Stimulated activated effector memory CD8-positive, alpha-beta T cell treated with anti-CD3 and anti-CD28 coated beads, Interleukin-12 subunit alpha, Interleukin-12 subunit beta, amount 100 ng/mL, for 72 hours (primary cell): Measurements from ENCODE around the gene STAP2.
"Not testable (repeated sequence)": the region's sequence is repeated elsewhere in the genome, so short reads cannot be mapped to it uniquely, and the experiment has no call there.

Source experiments
- ATAC-seq: fragments of 150-1000 bp; cut with Tn5 transposase; 2 replicates; pipeline ENCODE4 v1.10.0; 2021
- DNase-seq, 2 donors: peaks; one replicate each; pipeline ENCODE4 v3.0.0; 2021 to 2022; ENCODE audit warnings: low spot score in 2 of 2
- H3K27ac Mint-ChIP-seq: one replicate; pipeline ENCODE4 v1.8.0; 2022; ENCODE audit warnings: mild to moderate bottlenecking, mixed read lengths
- H3K36me3 Mint-ChIP-seq: one replicate; pipeline ENCODE4 v1.8.0; 2022; ENCODE audit warnings: mild to moderate bottlenecking, mixed read lengths
- H3K4me1 Mint-ChIP-seq: one replicate; pipeline ENCODE4 v1.8.0; 2022; ENCODE audit warnings: mixed read lengths
- H3K4me3 Mint-ChIP-seq: one replicate; pipeline ENCODE4 v1.8.0; 2022; ENCODE audit warnings: mild to moderate bottlenecking, mixed read lengths
- H3K9me3 Mint-ChIP-seq: one replicate; pipeline ENCODE4 v1.8.0; 2022; ENCODE audit warnings: mixed read lengths

STAP2 gene

DNA sequence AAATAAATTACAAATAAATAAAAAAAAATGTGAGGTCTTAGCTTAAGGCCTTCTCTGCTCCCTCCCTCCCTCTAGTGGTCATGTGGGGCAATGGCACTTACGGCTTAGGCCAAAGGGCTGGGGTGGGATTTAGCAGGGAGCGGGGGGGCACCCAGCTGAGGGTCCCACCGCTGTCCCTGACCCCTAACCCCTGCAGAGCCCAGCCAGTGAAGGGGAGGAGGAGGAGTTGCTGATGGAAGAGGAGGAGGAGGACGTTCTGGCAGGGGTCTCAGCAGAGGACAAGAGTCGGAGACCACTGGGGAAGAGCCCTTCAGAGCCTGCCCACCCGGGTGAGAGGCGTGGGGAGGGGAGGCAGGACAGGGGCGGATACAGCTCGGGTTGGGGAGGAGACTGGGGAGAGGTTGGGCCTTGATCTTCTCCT is 14.1 kb upstream of the STAP2 start:
- Mint-ChIP-seq H3K36me3 (peaks cover 71% of the 10 kb centered on the region), H3K4me1 (no peaks in the 10 kb centered on the region), H3K9me3 (no peaks in the 10 kb centered on the region), H3K4me3 (no peak overlapping the region), H3K27ac (peak overlapping the region; percentile 71)
- DNase-seq: peak; percentile 36 to 76
- ATAC-seq: peak; percentile 61

DNA sequence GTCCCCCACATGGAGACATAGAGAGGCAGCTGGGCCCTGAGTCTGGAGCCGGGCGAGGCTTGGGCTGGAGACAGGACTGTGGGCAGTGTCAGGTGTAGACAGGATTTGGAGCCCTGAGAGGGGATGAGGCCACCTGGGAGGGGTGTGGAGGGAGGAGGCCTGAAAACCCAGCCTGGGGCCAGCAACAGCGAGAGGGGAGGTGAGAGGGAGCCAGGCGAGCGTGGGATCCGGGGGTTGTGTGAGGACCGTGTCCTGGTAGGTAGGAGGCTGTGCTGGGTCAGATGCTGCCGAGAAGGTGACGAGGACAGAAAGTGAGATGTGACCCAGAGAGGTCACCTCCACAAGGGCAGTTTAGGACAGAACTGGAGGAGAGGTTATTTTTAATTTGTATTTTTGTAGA is 12.1 kb upstream of the STAP2 start:
- Mint-ChIP-seq H3K27ac (peak overlapping the region; percentile 85), H3K36me3 (peaks cover 65% of the 10 kb centered on the region), H3K4me3 (no peak overlapping the region), H3K9me3 (no peaks in the 10 kb centered on the region), H3K4me1 (peaks cover 5% of the 10 kb centered on the region)
- DNase-seq (no peak), ATAC-seq (no peak)

DNA sequence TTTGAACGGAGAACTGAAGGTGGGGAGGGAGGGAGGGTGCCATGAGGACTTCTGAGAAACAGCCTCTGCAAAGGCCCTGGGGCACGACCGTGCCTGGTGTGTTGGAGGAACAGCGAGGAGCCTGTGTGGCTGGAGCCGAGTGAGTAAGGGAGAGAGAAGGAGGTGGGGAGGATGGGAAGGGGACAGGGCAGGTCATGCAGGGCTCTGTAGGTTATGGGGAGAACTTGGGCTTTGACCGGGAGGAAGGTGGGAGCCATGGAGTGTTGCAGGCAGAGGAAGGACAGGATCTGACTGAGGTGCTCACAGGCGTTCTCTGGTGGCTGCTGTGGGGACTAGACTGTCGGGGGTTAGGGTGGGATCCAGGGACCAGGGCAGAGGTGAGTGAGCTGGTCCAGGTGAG is 11.5 kb upstream of the STAP2 start:
- Mint-ChIP-seq H3K27ac (peak overlapping the region; percentile 85), H3K9me3 (no peaks in the 10 kb centered on the region), H3K4me3 (no peak overlapping the region), H3K4me1 (peaks cover 11% of the 10 kb centered on the region), H3K36me3 (peaks cover 60% of the 10 kb centered on the region)
- no peak for ATAC-seq
- DNase-seq: no peak

DNA sequence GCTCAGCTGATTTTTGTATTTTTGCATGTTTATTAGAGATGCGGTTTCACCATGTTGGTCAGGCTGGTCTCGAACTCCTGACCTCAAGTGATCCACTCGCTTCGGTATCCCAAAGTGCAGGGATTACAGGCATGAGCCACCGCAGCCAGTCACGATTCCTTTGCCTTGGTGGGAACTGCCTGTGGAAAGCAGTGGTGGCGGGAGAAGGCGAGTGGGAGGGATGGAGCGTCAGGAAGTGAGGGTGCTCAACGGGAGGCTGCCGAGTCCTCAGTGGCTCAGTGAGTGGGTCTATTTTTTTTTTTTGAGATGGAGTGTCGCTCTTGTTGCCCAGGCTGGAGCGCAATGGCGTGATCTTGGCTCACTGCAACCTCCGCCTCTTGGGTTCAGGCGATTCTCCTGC is 10.6 kb upstream of the STAP2 start:
- H3K27ac Mint-ChIP-seq, DNase-seq, H3K9me3 Mint-ChIP-seq, H3K4me3 Mint-ChIP-seq, ATAC-seq: not testable (repeated sequence)
- peaks cover 12% of the 10 kb centered on the region for H3K4me1 Mint-ChIP-seq
- H3K36me3 Mint-ChIP-seq: peaks cover 54% of the 10 kb centered on the region

DNA sequence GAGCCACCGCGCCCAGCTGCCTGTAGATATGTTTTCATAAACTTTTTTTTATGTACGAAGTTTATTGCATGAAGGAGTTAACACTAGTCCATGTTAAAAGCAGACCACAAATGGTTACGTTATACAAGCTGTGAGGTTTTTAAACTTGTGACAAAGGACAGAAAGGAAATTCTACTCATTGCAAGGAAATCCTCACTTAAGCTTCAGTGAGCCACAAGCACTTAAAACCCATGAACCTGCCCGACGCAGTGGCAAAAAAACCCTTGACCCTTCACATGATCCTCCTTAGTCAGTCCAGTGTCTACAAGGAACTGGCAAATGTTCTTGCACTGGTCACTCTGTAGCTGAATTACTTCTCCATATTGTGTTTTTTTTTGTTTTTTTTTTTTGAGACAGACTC is 8.9 kb upstream of the STAP2 start:
- ATAC-seq (no peak), DNase-seq (no peak)
- Mint-ChIP-seq H3K36me3 (peaks cover 50% of the 10 kb centered on the region), H3K27ac (no peak overlapping the region), H3K4me3 (no peak overlapping the region), H3K4me1 (peaks cover 18% of the 10 kb centered on the region), H3K9me3 (no peaks in the 10 kb centered on the region)

DNA sequence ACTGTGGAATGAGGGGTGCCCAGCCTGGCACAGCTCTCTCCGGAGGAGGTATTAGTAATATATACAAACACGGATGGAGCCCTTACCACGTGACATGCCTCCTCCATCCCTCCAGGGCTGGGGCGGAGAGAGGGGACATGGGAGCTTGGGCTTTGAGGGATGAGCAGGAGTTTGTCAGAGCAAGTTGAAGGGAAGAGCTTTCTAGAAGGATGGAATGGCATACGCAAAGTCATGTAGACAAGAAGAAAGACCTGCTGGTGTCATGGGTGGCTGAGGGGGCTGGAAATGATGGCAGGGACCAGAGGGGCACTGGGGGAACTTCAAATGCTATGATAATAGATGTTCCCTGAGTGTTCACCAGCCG is 7.4 kb upstream of the STAP2 start:
- Mint-ChIP-seq H3K9me3 (no peaks in the 10 kb centered on the region), H3K4me3 (no peak overlapping the region), H3K4me1 (peaks cover 26% of the 10 kb centered on the region), H3K27ac (no peak overlapping the region), H3K36me3 (peaks cover 42% of the 10 kb centered on the region)
- ATAC-seq (no peak), DNase-seq (no peak)

DNA sequence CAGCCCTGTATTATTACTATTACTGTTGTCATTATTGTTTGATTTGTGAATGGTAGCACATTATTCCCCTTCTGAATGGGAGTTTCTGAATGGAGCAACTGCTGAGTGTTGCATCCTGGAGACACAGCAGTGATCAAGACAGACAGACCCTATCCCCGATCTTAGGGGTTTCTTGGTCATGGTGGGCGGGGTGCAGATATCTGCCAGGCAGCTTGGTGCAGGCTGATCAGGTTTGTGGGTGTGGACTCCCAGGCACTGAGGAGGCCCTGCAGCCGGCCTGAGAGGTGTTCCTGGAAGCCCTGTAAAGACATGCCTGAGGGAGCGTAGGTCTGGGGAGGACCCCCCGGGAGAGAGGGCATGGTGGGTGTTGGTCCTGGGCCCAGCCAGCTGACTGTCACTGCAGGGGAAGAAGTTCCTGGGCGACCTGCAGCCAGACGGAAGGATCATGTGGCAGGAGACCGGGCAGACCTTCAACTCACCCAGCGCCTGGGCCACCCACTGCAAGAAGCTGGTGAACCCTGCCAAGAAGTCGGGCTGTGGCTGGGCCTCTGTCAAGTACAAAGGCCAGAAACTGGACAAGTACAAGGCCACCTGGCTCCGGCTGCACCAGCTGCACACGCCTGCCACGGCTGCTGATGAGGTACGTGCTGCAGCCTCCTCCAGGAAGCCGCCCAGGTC is 6.9 kb upstream of the STAP2 start:
- Mint-ChIP-seq H3K9me3 (no peaks in the 10 kb centered on the region), H3K4me3 (peak overlapping the region; percentile 19), H3K27ac (no peak overlapping the region), H3K4me1 (peaks cover 26% of the 10 kb centered on the region), H3K36me3 (peaks cover 42% of the 10 kb centered on the region)
- no peak for ATAC-seq
- DNase-seq: no peak

DNA sequence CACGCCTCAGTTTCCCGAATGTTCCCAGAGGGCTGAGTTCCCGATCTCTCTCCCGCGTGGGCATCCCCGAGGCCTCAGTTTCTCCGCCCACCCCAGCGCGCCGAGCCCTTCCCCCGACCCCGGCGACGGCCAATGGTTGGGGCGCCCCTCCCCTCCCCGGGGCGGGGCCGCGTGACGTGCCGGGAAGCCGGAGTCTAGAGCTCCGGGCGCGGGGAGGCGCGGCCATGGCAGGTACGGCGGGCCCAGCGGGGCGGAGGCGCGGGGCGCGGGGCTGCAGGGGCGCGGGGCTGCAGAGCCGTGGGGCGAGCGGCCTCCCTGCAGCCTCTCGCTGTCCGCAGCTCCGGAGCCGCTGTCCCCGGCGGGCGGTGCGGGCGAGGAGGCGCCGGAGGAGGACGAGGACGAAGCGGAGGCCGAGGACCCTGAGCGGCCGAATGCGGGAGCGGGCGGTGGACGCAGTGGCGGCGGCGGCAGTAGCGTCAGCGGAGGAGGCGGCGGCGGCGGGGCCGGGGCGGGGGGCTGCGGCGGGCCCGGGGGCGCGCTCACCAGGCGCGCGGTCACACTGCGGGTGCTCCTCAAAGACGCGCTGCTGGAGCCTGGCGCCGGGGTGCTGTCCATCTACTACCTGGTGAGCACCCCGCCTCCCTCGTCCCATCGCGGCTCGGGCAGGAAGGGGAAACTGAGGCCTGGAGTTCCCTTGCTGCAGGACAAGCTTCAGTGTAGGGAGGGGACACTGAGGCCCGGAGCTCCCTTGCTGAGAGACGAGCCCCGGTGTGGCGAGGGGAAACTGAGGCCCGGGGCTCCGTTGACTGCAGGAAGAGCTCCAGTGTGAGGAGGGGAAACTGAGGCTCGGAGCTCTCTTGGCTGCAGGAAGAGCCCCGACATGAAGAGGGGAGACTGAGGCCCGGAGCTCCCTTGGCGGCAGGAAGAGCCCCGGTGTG is 5.0 kb upstream of the STAP2 start, which contains the start of gene MPND:
TSS of gene MPND (plus strand) at position 193 of the 938 bp plus-strand sequence. CDS start at position 225, 32 bp downstream.
- peaks cover 36% of the 10 kb centered on the region for H3K4me1 Mint-ChIP-seq
- peaks cover 33% of the 10 kb centered on the region for H3K36me3 Mint-ChIP-seq
- H3K9me3 Mint-ChIP-seq: no peaks in the 10 kb centered on the region
- H3K27ac Mint-ChIP-seq: peak within 1 kb of the TSS; percentile 56
- DNase-seq: peak in 1 of 2 donors; percentile 93
- H3K4me3 Mint-ChIP-seq: peak within 1 kb of the TSS; percentile 89
- peak; percentile 85 for ATAC-seq

DNA sequence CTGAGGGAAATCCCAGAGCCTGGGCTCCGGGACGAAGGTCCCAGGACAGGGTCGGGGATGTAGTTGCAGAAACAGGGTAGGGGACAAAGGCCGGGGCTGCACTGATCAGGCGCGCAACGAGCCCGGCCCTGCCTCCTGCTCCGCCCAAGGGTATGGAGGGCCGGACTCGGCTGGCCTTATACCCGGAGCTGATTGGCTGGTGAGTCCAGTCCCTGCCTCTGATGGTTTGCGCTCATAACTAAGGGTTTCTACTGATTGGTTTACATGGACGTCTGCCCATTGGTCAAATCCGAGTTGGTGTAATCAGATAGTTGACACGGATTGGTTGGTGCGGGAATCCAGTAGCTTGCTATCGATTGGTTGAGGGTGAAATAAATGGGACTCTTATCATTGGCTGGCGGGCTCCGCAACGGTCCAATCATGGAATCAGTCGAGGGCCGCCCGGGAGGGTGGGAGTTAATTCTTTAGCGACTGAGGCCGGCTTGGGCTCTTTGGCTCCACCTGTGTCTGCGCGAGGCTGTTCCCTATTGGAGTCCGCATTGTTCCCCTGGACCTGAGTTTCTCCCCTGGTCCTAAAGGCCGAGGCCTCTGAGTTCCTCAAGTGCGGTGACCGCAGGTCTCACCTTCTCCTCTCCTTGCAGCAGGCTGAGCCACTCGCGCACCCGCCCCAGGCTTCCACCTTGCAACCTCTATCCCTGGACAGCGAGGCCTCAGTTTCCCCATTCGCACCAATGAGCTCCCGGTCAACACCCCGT is 4.2 kb upstream of the STAP2 start:
- Mint-ChIP-seq H3K36me3 (peaks cover 24% of the 10 kb centered on the region), H3K9me3 (no peaks in the 10 kb centered on the region)

DNA sequence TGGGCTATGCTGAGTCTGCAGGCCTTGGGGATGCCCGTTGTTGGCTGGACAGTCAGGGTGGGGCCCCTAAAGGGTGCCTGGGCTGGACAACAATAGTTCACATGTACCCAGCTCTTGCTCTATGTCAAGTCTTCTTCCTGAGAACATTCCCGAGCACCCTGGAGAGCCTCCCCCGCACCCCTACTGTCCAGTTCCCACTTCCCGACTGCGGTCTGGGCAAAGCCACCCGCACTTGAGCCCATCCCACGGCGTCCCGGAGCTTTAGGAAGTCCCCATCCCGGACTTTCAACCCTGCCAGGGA is 3.6 kb upstream of the STAP2 start:
- DNase-seq: no peak
- Mint-ChIP-seq H3K4me1 (peaks cover 47% of the 10 kb centered on the region), H3K4me3 (peak overlapping the region; percentile 89), H3K36me3 (peaks cover 19% of the 10 kb centered on the region), H3K9me3 (no peaks in the 10 kb centered on the region), H3K27ac (peak overlapping the region; percentile 56)
- ATAC-seq: no peak

More for the DNA sequence above, 4.2 kb upstream of the STAP2 start:
- peak; percentile 92 for ATAC-seq
- H3K4me3 Mint-ChIP-seq: peak overlapping the region; percentile 89
- peak overlapping the region; percentile 56 for H3K27ac Mint-ChIP-seq
- peaks cover 44% of the 10 kb centered on the region for H3K4me1 Mint-ChIP-seq
- peak; percentile 76 to 96 for DNase-seq

DNA sequence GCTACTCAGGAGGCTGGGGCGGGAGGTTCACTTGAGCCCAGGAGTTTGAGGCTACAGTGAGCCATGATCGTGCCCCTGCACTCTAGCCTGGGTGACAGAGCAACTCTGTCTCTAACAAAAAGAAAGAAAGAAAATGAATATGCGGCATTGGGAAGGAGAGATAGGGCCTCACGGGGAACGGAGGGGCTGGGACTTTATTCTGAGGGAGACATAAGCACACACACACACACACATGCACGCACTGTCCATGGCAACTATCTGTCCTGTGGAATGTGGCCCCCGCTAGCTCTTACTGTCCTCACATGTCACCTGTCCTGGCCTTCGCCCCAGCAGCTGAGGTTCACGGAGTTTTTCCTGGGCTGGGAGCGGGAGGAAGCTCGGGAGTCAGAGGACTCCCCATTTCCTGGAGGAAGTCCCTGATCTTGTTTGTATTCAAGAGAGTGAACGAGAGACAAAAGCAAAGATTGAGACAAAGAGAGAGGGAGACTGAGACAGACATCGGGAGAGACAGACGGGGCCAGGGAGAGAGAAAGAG is 654 bp downstream of the STAP2 start:
- no peak for DNase-seq
- peaks cover 6% of the 10 kb centered on the region for H3K36me3 Mint-ChIP-seq

DNA sequence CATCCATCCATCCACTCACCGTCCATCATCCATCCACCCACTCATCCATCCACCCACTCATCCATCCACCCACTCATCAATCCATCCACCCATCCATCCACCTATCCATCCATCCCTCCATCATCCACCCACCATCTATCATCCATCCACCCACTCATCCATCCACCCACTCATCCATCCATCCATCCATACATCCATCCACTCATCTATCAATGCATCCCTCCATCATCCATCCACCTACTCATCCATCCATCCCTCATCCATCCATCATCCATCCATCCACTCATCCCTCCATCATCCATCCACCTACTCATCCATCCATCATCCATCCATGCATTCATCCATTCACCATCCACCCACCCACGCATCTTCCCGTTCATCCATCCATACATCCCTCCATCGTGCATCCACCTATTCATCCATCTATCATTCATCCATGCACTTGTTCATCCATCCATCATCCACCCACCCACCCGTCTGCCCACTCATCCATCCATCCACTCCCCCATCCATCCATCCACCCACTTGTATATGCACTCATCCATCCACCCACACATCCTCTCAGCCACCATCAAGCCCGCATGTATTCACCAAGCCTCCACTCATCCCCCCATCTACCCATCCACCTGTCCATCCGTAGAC is 3.6 kb downstream of the STAP2 start:
- no peaks in the 10 kb centered on the region for H3K36me3 Mint-ChIP-seq
- peaks cover 21% of the 10 kb centered on the region for H3K4me1 Mint-ChIP-seq
- H3K27ac Mint-ChIP-seq: no peak overlapping the region
- H3K4me3 Mint-ChIP-seq: no peak overlapping the region
- H3K9me3 Mint-ChIP-seq: peaks cover 6% of the 10 kb centered on the region
- no peak for ATAC-seq
- DNase-seq: no peak

More for the DNA sequence above, 654 bp downstream of the STAP2 start:
- H3K9me3 Mint-ChIP-seq: peaks cover 6% of the 10 kb centered on the region
- peaks cover 30% of the 10 kb centered on the region for H3K4me1 Mint-ChIP-seq
- ATAC-seq: no peak
- peak overlapping the region; percentile 93 for H3K27ac Mint-ChIP-seq
- H3K4me3 Mint-ChIP-seq: peak overlapping the region; percentile 78

DNA sequence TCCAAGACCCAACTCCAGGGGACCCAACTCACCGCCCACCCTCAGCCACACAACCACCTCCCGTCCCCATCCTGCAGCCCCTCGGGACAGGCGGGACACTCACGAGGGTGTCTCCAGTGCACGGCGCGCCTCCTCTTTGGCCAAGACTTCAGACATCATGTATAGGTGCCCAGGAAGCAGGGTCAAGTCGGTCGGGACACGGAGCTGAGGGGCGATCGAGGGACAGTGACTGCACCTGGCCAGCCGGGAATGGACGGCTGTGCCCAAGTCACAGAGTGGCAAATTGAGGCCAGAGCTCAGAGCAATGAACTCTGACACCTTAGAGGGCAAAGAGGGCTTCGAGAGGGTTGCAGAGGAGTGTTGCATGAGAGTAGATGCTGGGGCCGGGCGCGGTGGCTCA is 8.8 kb downstream of the STAP2 start:
- Mint-ChIP-seq H3K4me3 (peak overlapping the region; percentile 78), H3K36me3 (peaks cover 11% of the 10 kb centered on the region), H3K9me3 (no peaks in the 10 kb centered on the region), H3K4me1 (peaks cover 32% of the 10 kb centered on the region), H3K27ac (peak overlapping the region; percentile 88)
- DNase-seq (no peak), ATAC-seq (no peak)

DNA sequence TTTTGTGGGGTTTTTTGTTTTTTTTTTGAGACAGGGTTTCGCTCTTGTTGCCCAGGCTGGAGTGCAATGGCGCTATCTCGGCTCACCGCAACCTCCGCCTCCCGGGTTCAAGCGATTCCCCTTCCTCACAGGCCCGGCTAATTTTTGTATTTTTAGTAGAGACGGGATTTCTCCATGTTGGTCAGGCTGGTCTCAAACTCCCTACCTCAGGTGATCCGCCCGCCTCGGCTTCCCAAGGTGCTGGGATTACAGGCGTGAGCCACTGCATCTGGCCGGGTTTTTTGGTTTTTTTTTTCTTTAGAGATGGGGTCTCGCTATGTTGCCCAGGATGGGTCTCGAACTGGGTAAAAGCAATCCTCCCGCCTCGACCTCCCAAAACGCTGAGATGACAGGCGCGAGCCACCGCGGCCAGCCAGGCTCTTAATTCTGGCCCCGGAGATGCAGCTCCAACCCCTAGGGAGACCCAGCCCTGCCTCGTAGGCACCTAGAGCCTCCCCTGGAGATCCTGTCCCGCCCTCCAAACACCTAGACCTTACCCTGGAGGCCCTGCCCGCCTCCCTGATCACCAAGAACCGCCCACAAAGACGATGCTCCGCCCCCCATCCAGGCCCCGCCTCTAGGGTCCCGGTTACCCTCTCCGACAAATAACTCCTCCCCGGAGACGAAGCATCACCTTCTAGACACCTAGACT is 9.5 kb downstream of the STAP2 start:
- Mint-ChIP-seq H3K27ac (peak overlapping the region; percentile 88), H3K4me3 (peak overlapping the region; percentile 78), H3K4me1 (peaks cover 32% of the 10 kb centered on the region), H3K36me3 (peaks cover 11% of the 10 kb centered on the region)
- ATAC-seq, H3K9me3 Mint-ChIP-seq: not testable (repeated sequence)
- peak in 1 of 2 donors; percentile 65 for DNase-seq
